ENCODE measurements around the gene GCK. TPM values are rescaled to one million over a fixed set of nuclear protein-coding genes. Genes with fewer than 3 reads are reported as not detected.

Gene GCK
- total and polyA plus RNA-seq, 11 donors: 0.54 to 5.7 (median 1.9) TPM

- TF ChIP-seq CTCF (IDR thresholded peaks at IDR 0.05): no peak
- no peak for TF ChIP-seq POLR2A (IDR thresholded peaks at IDR 0.05)
- Histone ChIP-seq H3K36me3 (no peaks in the 10 kb centered on the region), H3K4me1 (peaks cover 0 to 47% (median 11%) of the 10 kb centered on the region in 12 donors), H3K9me3 (no peaks in the 10 kb centered on the region), H3K27ac (peak overlapping the region in 1 of 12 donors; percentile 17), H3K27me3 (no peaks in the 10 kb centered on the region), H3K4me3 (no peak overlapping the region)
- no peak for DNase-seq
- ATAC-seq: no peak
- 82 to 87% (median 86%) methylated on average over 9 of the region's 9 CpGs for WGBS, 4 donors
- intact Hi-C loops (cut with DNase I): no loop called here
Observed at GRCh38 chr7:44097064-44097932, 91.9 kb downstream of the GCK start.

DNA sequence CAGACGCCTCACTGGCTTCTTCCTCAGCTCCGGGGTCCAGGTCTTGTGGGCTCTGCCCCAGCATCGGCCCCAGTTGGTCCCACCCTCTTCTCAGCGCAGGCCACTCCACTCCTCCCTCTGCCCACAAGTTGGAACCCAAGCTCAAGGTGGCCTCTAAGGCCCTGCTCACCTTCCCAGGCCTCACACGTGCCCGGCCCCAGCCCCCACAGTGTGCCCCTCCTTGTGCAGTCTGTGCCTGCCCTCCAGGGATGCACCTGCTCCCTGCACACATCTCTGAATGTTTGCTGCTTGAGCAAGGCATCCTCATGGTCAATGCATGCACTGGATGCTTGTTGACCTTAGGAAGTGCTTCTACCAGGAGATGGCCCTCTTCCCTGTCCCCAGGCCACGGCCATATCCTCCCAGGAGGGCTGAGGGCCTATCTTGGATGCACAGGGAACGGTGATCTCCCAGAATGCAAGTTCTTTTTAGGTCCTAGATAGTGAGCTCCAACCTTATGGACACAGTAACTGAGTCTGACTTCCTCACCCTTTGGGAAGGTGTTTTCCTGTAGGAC, 92.8 kb downstream of the GCK start:
- intact Hi-C loops (cut with DNase I): no loop called here
- 81 to 83% (median 82%) methylated on average over 8 of the region's 8 CpGs for WGBS, 4 donors
- TF ChIP-seq POLR2A (IDR thresholded peaks at IDR 0.05) (no peak), CTCF (IDR thresholded peaks at IDR 0.05) (no peak)
- Histone ChIP-seq H3K4me3 (no peak overlapping the region), H3K4me1 (peaks cover 0 to 40% (median 9%) of the 10 kb centered on the region in 12 donors), H3K36me3 (no peaks in the 10 kb centered on the region), H3K27me3 (no peaks in the 10 kb centered on the region), H3K9me3 (no peaks in the 10 kb centered on the region), H3K27ac (no peak overlapping the region)
- DNase-seq: no peak
- no peak for ATAC-seq

GRCh38 chr7:44095781-44096180, 93.5 kb downstream of the GCK start:
- WGBS, 4 donors: 92 to 97% (median 94%) methylated on average over 3 of the region's 3 CpGs
- peak overlapping the region in 4 of 12 donors; percentile 8 to 61 (median 50) for H3K27ac ChIP-seq
- no peaks in the 10 kb centered on the region for H3K9me3 ChIP-seq
- H3K36me3 ChIP-seq: no peaks in the 10 kb centered on the region
- ATAC-seq (no peak), DNase-seq (peak in 1 of 5 donors; percentile 10)
- H3K4me3 ChIP-seq: no peak overlapping the region
- no peak for TF ChIP-seq POLR2A (IDR thresholded peaks at IDR 0.05)
- no peak for TF ChIP-seq CTCF (IDR thresholded peaks at IDR 0.05)
- peaks cover 0 to 33% (median 8%) of the 10 kb centered on the region in 12 donors for H3K4me1 ChIP-seq
- intact Hi-C loops (cut with DNase I): no loop called here
- H3K27me3 ChIP-seq: no peaks in the 10 kb centered on the region

DNA sequence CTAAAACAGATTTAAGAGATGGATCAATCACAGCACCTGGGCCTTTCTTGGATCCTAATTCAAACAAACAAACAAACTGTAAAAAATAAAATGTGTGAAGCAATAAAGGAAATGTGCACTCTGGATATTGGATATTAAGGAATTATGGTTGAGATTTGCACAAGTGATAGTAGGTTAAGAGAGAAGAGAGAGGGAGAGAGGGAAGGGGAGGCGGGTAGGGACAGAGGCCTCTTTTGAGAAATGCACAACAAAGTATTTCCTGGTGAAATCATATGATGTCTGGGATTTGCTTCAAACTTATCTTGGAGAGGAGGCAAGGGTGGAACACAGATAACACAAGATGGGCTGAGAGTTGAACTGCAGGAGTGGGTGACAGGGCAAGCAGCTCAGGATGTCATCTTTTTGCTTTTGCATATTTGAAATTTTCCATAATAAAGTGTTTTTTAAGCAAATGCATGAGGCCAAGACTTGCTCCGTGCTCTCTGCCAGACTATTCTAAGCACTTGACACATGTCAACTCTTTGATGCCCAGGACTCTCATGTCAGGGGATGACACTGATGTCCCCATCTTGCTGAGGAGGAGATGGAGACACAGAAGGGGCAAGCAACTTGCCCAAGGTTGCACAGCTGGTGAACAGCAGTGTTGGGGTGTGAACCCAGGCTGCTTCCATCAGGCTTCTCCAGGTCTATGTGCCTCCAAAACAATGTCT, 94.2 kb downstream of the GCK start:
- intact Hi-C loops (cut with DNase I): no loop called here
- ATAC-seq (no peak), DNase-seq (peak in 1 of 5 donors; percentile 21)
- H3K36me3 ChIP-seq: no peaks in the 10 kb centered on the region
- H3K27ac ChIP-seq: peak overlapping the region in 4 of 12 donors; percentile 30 to 61 (median 50)
- 47 to 71% (median 57%) methylated on average over 2 of the region's 2 CpGs for WGBS, 4 donors
- H3K4me3 ChIP-seq: no peak overlapping the region
- no peaks in the 10 kb centered on the region for H3K9me3 ChIP-seq
- H3K4me1 ChIP-seq: peaks cover 0 to 27% (median 5%) of the 10 kb centered on the region in 12 donors
- TF ChIP-seq POLR2A (IDR thresholded peaks at IDR 0.05) (no peak), CTCF (IDR thresholded peaks at IDR 0.05) (no peak)
- no peaks in the 10 kb centered on the region for H3K27me3 ChIP-seq

All from heart left ventricle (tissue), 16 donors.